Suprapubic skin (tissue), 4 donors: ENCODE measurements around the gene NAPA. TPM values are rescaled to one million over a fixed set of nuclear protein-coding genes. Genes with fewer than 3 reads are reported as not detected.

Experiments
- DNase-seq, 2 donors: peaks; one replicate each; pipeline ENCODE4 v3.0.0-alpha.2; 2019; ENCODE audit warnings: low spot score in 2 of 2
- H3K27ac ChIP-seq: fragments of 200-600 bp; sonication (generic); one replicate; pipeline ENCODE4 v1.5.1; 2019
- H3K27me3 ChIP-seq: fragments of 200-600 bp; sonication (generic); one replicate; pipeline ENCODE4 v1.5.1; 2019
- H3K36me3 ChIP-seq: fragments of 200-600 bp; sonication (generic); one replicate; pipeline ENCODE4 v1.5.1; 2019
- H3K4me1 ChIP-seq: fragments of 200-600 bp; sonication (generic); one replicate; pipeline ENCODE4 v1.5.1; 2019
- H3K4me3 ChIP-seq: fragments of 200-600 bp; sonication (generic); one replicate; pipeline ENCODE4 v1.5.1; 2019; ENCODE audit warnings: mild to moderate bottlenecking
- H3K9me3 ChIP-seq: fragments of 200-600 bp; sonication (generic); one replicate; pipeline ENCODE4 v1.5.1; 2019
- EP300 ChIP-seq: sonication (generic); formaldehyde crosslinking; IDR thresholded peaks from one replicate; pipeline ENCODE4 v1.6.1; 2017; ENCODE audit warnings: antibody characterized with exemption
- POLR2A ChIP-seq, 2 donors: fragments of 450-650 bp; IDR thresholded peaks; one replicate each; pipeline ENCODE4 v1.6.1; 2017; ENCODE audit warnings: antibody characterized with exemption in 2 of 2, mild to moderate bottlenecking in 2 of 2, moderate library complexity in 2 of 2
- POLR2AphosphoS5 ChIP-seq, 3 donors: sonication (generic); formaldehyde crosslinking; IDR thresholded peaks; one replicate each; pipeline ENCODE4 v1.6.1; 2017; ENCODE audit warnings: antibody characterized with exemption in 3 of 3
- WGBS: methylation state at CpG from one replicate; pipeline ENCODE4 v1.1.5; 2018; 5-methylcytosine and 5-hydroxymethylcytosine counted together
- total RNA-seq, 4 donors: library from RNA; depleted of rRNA; stranded (reverse); fragments of >200 nt; gene quantifications; one replicate each; pipeline ENCODE4 v1.1.0, GENCODE V29; 2016
- TF ChIP-seq, protein P1 (sequence below), 2 donors: fragments of 200-600 bp in 1 of 2; fragments of 450-650 bp in 1 of 2; sonication (generic) in 1 of 2; IDR thresholded peaks; one replicate each; pipeline ENCODE4 v1.5.1; 2016 to 2019; ENCODE audit warnings: antibody characterized with exemption in 2 of 2, mild to moderate bottlenecking in 1 of 2, moderate library complexity in 1 of 2

Gene NAPA
- total RNA-seq, 4 donors from 2014 or later = 170 to 232 (median 193) TPM

DNA sequence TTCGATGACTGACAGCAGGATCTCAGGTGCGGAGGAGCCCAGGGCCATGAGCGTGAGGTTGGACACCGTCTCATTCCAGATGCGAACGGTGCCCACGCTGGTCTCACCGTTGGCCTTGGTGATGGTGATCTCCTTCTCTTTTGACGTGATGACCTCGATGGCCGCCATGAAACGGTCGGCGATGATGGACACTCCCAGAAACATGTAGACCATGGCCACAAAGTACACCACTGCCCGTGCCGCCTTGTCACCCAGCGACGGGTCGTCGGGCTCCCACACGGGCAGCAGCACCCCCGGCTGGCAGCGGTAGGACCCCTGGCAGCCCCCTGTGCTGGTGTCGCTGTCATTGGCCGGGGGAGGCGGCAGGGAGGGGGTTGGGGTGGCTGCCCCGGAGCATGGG lies 48.9 kb downstream of the NAPA start:
- H3K36me3 ChIP-seq = no peaks in the 10 kb centered on the region
- DNase-seq = no peak
- TF ChIP-seq EP300 = no peak
- no peak for TF ChIP-seq POLR2A (IDR thresholded peaks at IDR 0.05)
- TF ChIP-seq, protein P1, sequence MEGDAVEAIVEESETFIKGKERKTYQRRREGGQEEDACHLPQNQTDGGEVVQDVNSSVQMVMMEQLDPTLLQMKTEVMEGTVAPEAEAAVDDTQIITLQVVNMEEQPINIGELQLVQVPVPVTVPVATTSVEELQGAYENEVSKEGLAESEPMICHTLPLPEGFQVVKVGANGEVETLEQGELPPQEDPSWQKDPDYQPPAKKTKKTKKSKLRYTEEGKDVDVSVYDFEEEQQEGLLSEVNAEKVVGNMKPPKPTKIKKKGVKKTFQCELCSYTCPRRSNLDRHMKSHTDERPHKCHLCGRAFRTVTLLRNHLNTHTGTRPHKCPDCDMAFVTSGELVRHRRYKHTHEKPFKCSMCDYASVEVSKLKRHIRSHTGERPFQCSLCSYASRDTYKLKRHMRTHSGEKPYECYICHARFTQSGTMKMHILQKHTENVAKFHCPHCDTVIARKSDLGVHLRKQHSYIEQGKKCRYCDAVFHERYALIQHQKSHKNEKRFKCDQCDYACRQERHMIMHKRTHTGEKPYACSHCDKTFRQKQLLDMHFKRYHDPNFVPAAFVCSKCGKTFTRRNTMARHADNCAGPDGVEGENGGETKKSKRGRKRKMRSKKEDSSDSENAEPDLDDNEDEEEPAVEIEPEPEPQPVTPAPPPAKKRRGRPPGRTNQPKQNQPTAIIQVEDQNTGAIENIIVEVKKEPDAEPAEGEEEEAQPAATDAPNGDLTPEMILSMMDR (IDR thresholded peaks at IDR 0.05) = no peak
- no peak for TF ChIP-seq POLR2AphosphoS5 (IDR thresholded peaks at IDR 0.05)
- H3K27ac ChIP-seq = no peak overlapping the region
- no peaks in the 10 kb centered on the region for H3K9me3 ChIP-seq
- 89% methylated on average over 13 of the region's 27 CpGs for WGBS
- no peak overlapping the region for H3K4me3 ChIP-seq
- peaks cover 53% of the 10 kb centered on the region for H3K27me3 ChIP-seq
- H3K4me1 ChIP-seq = no peaks in the 10 kb centered on the region

DNA sequence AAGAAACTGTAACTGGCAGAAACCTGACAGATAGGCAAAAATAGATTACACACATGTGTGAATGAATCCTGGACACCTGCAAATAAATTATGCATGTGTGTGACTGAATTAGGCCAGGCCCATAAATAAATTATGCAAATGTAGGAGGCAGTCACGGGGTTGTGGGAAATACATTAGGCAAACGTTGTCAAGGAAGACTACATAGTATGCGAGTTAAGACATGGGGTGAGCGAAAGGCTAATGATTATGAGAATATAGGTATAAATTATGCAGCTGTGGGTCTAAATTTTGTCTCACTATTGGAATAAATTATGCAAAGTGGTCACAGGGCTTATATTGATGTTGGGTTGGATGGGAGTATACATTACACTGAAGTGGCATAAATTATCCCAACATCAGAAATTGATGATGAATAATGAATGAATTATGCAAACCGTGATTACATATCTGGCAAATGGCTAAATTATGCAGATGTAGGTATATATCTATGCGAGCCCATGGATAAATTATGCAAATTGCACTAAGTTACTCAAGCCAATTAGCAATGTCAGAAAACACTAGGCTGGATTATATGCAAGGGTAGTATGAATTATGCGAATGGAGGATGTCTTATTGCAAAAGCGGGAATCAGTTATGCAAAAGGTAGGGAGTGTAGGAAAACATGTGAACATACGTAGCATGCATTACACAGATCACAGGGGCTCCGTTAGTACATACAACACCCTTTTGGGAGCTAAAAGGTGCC lies 50.0 kb downstream of the NAPA start:
- WGBS = 55% methylated on average over 10 of the region's 10 CpGs
- no peaks in the 10 kb centered on the region for H3K9me3 ChIP-seq
- H3K27ac ChIP-seq = no peak overlapping the region
- TF ChIP-seq, protein P1 (IDR thresholded peaks at IDR 0.05) = no peak
- TF ChIP-seq POLR2A (IDR thresholded peaks at IDR 0.05) (no peak), POLR2AphosphoS5 (IDR thresholded peaks at IDR 0.05) (no peak), EP300 (no peak)
- peaks cover 53% of the 10 kb centered on the region for H3K27me3 ChIP-seq
- no peaks in the 10 kb centered on the region for H3K36me3 ChIP-seq
- DNase-seq = no peak
- H3K4me1 ChIP-seq = no peaks in the 10 kb centered on the region
- no peak overlapping the region for H3K4me3 ChIP-seq

DNA sequence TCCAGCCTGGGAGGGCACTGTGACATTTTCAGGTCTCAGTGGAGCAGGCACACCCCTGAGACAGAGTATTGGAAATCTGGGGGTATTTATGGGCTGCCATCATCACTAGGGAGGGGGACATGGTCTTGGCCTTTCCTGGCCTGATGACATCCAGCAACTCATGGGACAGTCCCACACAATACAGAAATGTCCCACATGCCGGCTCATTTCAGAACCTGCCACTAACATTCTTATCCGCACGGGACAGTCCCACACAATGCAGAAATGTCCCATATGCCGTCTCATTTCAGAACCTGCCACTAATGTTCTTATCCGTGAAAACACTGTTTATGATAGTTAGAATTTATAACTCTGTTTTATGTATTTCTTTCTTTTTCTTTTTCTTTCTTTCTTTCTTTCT lies 53.0 kb downstream of the NAPA start:
- Histone ChIP-seq H3K9me3 (no peaks in the 10 kb centered on the region), H3K27me3 (peaks cover 57% of the 10 kb centered on the region), H3K4me3 (no peak overlapping the region), H3K27ac (no peak overlapping the region), H3K36me3 (no peaks in the 10 kb centered on the region), H3K4me1 (peaks cover 11% of the 10 kb centered on the region)
- TF ChIP-seq POLR2AphosphoS5 (IDR thresholded peaks at IDR 0.05) (no peak), POLR2A (IDR thresholded peaks at IDR 0.05) (no peak), EP300 (no peak)
- TF ChIP-seq, protein P1 (IDR thresholded peaks at IDR 0.05) = no peak
- WGBS = 93% methylated on average over 5 of the region's 5 CpGs
- DNase-seq = no peak

DNA sequence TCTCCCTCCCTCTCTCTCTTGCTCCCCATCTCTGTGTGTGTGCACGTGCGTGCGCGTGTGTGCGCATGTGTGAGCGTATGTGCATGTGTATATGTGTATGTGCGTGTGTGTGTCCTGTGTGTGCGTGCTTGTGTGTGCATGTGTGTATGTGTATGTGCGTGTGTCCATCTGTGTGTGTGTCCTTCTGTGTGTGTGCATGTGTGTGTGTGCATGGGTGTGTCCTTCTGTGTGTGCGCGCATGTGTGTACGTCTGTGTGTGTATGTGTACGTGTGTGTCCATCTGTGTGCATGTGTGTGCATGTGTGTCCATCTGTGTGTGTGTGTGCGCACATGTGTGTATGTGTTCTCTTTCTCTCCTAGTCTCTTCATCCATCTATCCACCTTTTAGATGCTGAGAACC lies 55.4 kb downstream of the NAPA start:
- no peak overlapping the region for H3K4me3 ChIP-seq
- H3K27me3 ChIP-seq = peaks cover 55% of the 10 kb centered on the region
- TF ChIP-seq, protein P1 (IDR thresholded peaks at IDR 0.05) = no peak
- no peak for TF ChIP-seq POLR2A (IDR thresholded peaks at IDR 0.05)
- TF ChIP-seq EP300 = no peak
- no peak for TF ChIP-seq POLR2AphosphoS5 (IDR thresholded peaks at IDR 0.05)
- H3K36me3 ChIP-seq = no peaks in the 10 kb centered on the region
- no peaks in the 10 kb centered on the region for H3K9me3 ChIP-seq
- no peak overlapping the region for H3K27ac ChIP-seq
- 90% methylated on average over 14 of the region's 14 CpGs for whole genome bisulfite sequencing
- DNase-seq = no peak
- peaks cover 12% of the 10 kb centered on the region for H3K4me1 ChIP-seq

DNA sequence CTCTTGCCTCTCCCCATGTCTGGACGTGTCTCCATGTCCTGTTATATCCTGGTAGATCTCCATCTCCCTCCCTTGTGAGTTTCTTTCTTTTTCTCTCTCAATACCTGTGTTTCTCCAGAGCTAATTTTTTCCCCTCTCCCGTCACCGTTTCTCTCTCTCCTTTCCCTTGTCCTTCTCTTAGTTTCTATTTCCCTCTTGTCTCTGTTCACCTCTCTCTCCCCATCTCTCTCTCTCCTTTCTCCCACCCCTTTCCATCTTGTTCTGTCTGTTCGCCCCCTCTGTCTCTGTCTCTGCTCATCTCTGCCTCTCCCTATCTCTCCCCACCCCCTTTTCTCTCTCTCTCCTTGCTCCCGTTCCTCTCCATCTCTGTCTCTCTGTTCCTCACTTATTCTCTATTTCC lies 56.2 kb downstream of the NAPA start:
- Histone ChIP-seq H3K36me3 (no peaks in the 10 kb centered on the region), H3K4me1 (peaks cover 12% of the 10 kb centered on the region), H3K27ac (no peak overlapping the region), H3K4me3 (no peak overlapping the region), H3K9me3 (no peaks in the 10 kb centered on the region), H3K27me3 (peaks cover 55% of the 10 kb centered on the region)
- TF ChIP-seq, protein P1 (IDR thresholded peaks at IDR 0.05) = no peak
- no peak for TF ChIP-seq POLR2A (IDR thresholded peaks at IDR 0.05)
- TF ChIP-seq POLR2AphosphoS5 (IDR thresholded peaks at IDR 0.05) = no peak
- no peak for TF ChIP-seq EP300
- 30% methylated on average over 5 of the region's 5 CpGs for WGBS
- no peak for DNase-seq
